ENCODE measurements around the gene SIMC1.

DNA sequence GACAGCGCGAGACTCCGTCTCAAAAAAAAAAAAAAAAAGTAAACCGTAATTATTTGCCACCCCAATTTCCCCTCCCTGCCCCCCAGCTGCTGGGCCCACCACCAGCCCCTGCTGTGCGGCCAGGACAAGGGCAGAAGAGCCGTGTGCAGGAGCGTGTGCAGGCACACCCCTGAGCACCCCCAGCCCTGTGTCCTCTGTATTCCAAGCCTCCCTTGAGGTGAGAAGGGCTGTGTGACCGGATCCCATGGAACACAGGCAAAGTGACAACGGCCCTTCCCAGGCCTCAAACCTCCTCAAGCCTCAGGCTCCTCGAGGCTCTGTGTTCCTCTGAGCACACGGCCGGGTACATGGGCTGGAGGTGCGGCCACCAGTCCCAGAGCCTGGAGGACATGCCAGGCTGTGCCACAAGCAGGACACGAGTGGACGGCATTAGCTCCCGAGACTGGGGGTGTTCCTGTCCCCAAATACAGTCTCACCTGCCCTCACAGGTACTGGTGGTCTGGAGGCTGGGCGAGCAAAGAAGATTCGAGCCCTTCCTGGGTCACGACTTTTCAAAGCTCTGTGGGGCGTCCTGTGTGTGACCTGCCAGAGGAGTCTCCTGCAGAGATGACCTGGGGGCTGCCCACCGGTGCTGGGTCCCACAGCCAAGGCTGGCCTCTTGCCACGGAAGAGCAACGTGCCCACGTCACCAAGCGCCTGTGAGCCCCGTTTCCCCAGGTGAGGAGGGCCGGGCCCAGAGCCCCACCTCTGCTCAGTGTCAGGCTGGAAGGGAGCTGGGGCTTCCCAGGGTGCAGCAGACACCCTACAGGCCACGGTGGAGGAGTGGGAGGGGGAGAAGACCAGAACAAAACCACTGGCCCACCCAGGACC, 47.1 kb upstream of the SIMC1 start:
- no peak for TF ChIP-seq POLR2A (IDR thresholded peaks at IDR 0.05; ENCODE audit: low read depth)
- TF ChIP-seq, protein P1, sequence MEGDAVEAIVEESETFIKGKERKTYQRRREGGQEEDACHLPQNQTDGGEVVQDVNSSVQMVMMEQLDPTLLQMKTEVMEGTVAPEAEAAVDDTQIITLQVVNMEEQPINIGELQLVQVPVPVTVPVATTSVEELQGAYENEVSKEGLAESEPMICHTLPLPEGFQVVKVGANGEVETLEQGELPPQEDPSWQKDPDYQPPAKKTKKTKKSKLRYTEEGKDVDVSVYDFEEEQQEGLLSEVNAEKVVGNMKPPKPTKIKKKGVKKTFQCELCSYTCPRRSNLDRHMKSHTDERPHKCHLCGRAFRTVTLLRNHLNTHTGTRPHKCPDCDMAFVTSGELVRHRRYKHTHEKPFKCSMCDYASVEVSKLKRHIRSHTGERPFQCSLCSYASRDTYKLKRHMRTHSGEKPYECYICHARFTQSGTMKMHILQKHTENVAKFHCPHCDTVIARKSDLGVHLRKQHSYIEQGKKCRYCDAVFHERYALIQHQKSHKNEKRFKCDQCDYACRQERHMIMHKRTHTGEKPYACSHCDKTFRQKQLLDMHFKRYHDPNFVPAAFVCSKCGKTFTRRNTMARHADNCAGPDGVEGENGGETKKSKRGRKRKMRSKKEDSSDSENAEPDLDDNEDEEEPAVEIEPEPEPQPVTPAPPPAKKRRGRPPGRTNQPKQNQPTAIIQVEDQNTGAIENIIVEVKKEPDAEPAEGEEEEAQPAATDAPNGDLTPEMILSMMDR (IDR thresholded peaks at IDR 0.05): no peak
- TF ChIP-seq EP300 (IDR thresholded peaks at IDR 0.05): no peak

Data from esophagus muscularis mucosa (tissue), 4 donors.